KOPT-K1 (cell line): Measurements from ENCODE around the gene LARP4B.
"Not testable (repeated sequence)": the region's sequence is repeated elsewhere in the genome, so short reads cannot be mapped to it uniquely, and the experiment has no call there.

Source experiments
- H3K27ac ChIP-seq: fragments of 200-600 bp; sonication (generic); 2 replicates; pipeline ENCODE4 v1.5.1; 2016; ENCODE audit warnings: antibody characterized with exemption, mild to moderate bottlenecking, low read depth, low read length; ENCODE audit not compliant: poor library complexity, severe bottlenecking
- H3K36me3 ChIP-seq: fragments of 200-600 bp; sonication (generic); 2 replicates; pipeline ENCODE4 v1.5.1; 2017; ENCODE audit warnings: antibody characterized with exemption, mild to moderate bottlenecking, low read length, moderate library complexity; ENCODE audit not compliant: insufficient read depth
- H3K9me3 ChIP-seq: fragments of 200-600 bp; sonication (generic); 2 replicates; pipeline ENCODE4 v1.5.1; 2017; ENCODE audit warnings: antibody characterized with exemption, low read length, mild to moderate bottlenecking; ENCODE audit not compliant: insufficient read depth, poor library complexity, severe bottlenecking

LARP4B gene

DNA sequence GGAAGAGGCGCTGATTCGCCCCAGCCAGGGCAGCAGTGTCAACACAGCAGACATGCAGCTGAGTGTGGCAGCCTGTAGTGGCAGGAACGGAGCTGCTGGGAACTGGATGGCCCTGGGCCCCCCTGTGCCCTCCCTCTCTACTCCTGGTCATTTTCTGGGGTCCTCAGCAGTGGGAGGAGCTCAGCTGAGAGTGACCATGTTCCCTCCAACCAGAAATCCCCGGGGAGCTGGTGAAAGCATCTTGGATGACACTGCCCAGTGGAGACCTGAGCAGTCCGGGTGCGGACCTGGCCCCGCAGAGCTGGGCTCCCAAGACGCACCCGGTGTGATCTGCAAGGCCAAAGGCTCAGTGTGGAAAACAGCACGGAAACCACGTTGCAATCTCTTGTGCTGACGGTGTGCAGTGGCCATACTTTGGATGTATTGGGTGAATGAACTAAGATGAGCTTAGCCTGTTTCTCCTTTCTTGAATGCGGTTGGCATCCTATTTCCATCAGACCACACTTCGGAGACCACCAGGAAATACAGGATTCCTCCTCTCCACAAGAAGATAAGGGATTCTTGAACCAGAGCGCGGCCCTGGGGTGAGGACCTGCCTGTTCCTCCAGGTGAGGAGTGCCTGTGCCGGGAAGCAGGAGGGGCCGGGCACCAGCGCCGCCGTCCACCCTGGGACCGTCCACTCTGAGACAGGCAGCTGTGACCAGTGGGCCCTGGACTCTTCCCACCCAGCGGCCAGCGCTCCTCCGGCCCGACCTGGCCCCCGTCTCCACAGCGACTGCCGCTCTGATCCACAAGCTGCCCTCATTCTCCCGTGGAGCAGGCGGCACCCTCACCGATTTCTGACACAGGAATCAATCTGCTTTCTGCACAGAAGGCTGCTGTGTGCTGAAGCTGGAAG is 148.5 kb downstream of the LARP4B start:
- Histone ChIP-seq H3K9me3 (no peaks in the 10 kb centered on the region), H3K27ac (no peak overlapping the region)

DNA sequence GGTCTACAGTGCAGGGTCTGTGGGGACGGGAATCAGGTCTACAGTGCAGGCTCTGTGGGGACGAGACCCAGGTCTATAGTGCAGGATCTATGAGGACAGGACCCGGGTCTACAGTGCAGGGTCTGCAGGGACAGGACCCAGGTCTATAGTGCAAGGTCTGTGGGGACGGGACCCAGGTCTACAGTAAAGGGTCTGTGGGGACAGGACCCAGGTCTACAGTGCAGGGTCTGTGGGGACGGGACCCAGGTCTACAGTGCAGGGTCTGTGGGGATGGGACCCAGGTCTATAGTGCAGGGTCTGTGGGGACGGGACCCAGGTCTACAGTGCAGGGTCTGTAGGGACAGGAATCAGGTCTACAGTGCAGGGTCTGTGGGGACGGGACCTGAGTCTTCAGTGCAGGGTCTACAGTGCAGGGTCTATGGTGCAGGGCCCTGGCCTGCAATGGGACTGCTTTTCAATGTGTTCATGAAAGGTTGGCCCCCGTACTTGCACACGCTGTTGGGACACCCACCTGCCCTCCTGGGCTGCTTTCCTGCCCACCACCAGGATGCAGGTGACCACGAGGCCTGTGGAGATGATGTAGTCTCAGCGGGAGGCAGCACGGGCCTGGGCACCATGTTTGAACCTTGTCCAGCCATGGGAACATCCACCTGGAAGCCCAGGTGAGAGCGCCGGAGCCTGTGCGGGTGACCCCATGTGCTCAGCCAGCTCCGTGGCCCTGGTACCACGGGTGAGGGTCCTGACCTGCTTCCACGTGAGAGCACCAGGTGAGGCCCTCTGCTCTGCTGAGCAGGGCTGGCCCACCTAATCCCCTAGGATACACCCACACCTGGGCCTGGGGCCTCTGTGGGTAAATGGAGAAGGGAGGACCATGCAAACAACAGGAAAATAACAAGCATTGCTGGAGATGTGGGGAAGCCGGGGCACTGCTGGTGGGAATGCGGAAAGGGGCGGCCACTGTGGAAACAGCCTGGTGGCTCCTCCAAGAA is 150.7 kb downstream of the LARP4B start:
- Histone ChIP-seq H3K9me3 (no peaks in the 10 kb centered on the region), H3K27ac (no peak overlapping the region), H3K36me3 (no peaks in the 10 kb centered on the region)

More for the DNA sequence above, 148.5 kb downstream of the LARP4B start:
- no peaks in the 10 kb centered on the region for H3K36me3 ChIP-seq

GRCh38 chr10:778626-779330 is 152.7 kb downstream of the LARP4B start:
- Histone ChIP-seq H3K9me3 (no peaks in the 10 kb centered on the region), H3K27ac (no peak overlapping the region), H3K36me3 (no peaks in the 10 kb centered on the region)

DNA sequence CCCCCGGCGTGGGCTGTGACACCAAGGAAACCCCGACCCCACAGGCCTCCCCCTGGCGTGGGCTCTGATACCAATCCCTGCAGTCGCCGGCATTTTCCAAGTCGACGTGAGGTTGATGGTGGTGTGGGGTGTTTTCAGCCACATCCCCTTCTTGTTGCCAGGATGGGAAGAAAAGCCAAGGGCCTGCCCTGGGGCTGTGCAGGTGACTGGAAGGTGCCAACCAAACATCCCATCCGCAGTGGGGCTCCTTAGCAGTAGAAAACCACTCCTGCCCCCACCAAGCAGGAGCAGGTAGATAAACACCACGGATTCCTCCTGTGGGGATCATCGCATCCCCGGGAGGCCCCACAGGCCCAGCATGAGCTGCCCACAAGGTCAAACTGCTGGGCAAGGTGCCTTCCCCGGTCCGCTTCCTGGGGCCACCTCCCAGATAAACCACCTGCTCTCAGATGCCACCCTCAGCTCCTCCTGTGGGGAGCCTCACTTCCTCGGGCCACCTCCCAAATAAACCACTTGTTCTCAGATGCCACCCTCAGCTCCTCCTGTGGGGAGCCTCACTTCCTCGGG is 153.5 kb downstream of the LARP4B start:
- Histone ChIP-seq H3K9me3 (no peaks in the 10 kb centered on the region), H3K27ac (no peak overlapping the region)

DNA sequence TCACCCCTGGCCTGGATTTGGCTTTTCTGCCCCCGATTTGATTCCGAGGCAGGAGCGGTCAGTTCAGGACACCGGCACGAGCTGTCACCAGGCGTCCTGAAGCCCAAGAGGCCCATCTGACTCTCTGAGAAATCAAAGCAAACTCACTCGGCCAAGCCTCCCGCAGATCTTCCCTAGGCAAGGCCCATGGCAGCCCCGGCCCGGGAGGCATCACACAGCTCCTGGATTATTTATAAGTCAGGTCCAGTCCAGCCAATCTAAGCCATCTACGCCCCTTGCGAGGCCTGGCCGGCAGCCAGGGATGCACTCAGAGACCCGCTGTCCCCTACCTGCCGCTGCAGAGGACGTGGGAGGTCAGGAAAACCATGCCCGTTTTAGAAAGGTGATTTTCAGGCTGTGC is 154.7 kb downstream of the LARP4B start:
- Histone ChIP-seq H3K27ac (no peak overlapping the region), H3K36me3 (no peaks in the 10 kb centered on the region), H3K9me3 (no peaks in the 10 kb centered on the region)

More for the DNA sequence above, 153.5 kb downstream of the LARP4B start:
- H3K36me3 ChIP-seq = no peaks in the 10 kb centered on the region

DNA sequence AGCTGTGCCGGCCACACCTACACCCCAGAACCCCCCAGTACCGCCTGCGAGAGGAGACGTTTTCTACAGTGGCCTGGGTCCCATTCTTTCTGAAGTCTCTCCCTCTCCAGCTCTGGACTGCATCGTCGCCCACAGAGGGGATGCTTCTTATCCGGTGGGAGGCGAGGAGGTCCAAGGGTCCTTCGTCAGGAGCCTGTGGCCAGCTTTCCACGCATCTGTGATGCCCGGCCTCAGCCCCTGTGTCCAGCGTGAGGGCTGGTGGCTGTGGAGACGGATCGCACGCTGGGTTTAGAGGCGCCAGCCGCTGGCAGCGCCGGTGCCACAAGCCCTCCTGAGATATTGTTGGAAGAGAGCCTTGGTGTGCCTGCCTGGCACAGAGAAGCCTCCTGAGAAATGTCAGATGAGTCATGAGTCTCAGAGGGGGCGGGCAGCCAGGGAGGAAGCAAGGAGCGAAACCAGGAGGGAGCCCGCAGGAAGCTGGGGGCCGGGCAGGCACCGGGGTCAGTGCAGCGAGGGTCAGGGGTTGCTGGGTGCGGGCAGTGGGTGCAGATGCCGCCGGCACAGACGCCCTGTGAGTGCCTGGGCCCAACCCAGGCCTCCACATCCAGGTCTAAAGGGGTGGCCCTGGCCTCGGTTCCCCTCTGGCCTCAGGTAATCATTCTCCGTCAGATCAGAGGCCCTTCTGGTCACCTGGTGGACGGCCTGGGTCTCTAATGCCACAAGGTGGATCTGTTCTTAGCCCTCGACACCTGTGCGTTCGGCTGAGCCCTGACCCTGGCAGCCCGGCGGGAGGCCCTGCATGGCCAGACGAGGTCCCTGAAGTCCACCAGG is 156.0 kb downstream of the LARP4B start:
- peaks cover 7% of the 10 kb centered on the region for H3K9me3 ChIP-seq
- no peaks in the 10 kb centered on the region for H3K36me3 ChIP-seq
- H3K27ac ChIP-seq = no peak overlapping the region

- Histone ChIP-seq H3K36me3 (no peaks in the 10 kb centered on the region), H3K27ac (no peak overlapping the region), H3K9me3 (peaks cover 14% of the 10 kb centered on the region)
Measured at GRCh38 chr10:774661-775244, 156.8 kb downstream of the LARP4B start.

DNA sequence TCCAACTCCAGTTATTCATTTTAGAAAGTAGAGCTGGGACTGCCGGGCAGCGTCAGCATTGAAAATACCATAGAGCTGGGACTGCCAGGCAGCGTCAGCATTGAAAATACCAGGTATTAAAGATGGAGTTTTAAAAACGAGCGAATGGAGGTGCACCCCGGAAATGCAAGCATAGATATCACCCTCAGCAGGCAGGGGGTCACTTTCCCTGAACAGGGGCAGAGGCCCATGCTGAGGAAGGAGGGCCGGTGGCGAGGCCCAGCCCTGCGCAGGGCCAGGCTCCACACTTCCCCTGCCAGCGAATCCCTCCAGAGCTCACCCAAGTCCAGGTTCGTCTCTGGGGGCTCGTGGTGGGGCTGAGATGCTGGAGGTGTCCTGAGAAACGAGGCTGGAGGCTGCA is 157.3 kb downstream of the LARP4B start:
- no peak overlapping the region for H3K27ac ChIP-seq
- H3K9me3 ChIP-seq = peaks cover 19% of the 10 kb centered on the region
- no peaks in the 10 kb centered on the region for H3K36me3 ChIP-seq

DNA sequence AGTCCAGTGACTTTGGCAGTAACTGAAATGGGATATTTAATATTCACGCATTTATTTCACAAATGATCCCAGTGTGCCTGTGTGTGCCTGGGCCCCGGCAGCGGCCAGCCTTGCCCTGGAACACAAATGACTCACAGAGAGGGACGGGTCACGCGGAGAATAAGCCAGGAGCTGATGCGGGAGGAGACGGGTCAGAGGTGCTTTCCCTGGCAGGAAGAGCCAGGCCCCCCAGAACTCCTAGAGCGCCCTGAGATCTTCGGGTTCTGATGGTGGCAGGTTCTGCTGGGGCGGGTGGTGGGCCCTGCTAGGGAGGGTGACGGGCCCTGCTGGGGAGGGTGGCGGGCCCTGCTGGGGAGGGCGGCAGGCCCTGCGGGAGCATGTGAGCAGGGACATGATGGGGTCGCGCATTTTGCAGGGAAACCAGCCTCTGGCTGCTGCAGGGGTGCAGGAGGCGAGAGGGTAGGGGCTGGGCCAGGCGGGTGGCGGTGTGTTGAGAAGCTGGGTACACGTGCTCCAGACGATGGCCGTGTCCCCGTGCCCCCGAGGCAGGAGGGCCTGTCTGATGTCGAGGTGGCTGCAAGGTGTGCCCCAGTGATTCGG is 157.8 kb downstream of the LARP4B start:
- H3K36me3 ChIP-seq = no peaks in the 10 kb centered on the region
- peaks cover 24% of the 10 kb centered on the region for H3K9me3 ChIP-seq
- H3K27ac ChIP-seq = no peak overlapping the region

- H3K27ac ChIP-seq = no peak overlapping the region
- H3K36me3 ChIP-seq = no peaks in the 10 kb centered on the region
- peaks cover 37% of the 10 kb centered on the region for H3K9me3 ChIP-seq
Measured at GRCh38 chr10:772227-772637, 159.3 kb downstream of the LARP4B start.

GRCh38 chr10:771647-772046 is 159.9 kb downstream of the LARP4B start:
- no peaks in the 10 kb centered on the region for H3K36me3 ChIP-seq
- H3K27ac ChIP-seq = no peak overlapping the region
- H3K9me3 ChIP-seq = peaks cover 40% of the 10 kb centered on the region

DNA sequence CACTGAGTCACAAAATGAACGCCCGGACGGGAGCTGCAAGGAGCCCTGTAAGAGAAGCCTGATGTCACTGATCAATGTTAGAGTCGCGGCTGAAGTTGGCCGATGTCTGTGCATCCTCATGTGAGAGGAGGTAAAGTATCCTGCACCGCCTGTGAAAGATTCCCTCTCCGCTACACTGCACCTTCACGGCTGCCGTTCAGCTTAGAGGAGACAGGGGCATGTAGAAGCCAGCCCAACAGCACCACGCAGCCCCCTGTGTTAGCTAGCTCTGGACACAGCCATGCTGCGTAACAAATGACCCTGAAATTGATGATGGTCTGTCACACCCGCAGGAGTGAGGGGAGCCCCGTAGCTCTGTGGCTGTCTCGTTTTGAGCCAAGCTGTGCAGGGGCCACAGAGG is 160.5 kb downstream of the LARP4B start:
- Histone ChIP-seq H3K27ac (no peak overlapping the region), H3K36me3 (no peaks in the 10 kb centered on the region), H3K9me3 (peaks cover 40% of the 10 kb centered on the region)

- not testable (repeated sequence) for H3K27ac ChIP-seq, H3K36me3 ChIP-seq
- H3K9me3 ChIP-seq = peaks cover 40% of the 10 kb centered on the region
Measured at GRCh38 chr10:770048-770712, 161.3 kb downstream of the LARP4B start.
